ENCODE measurements around the gene LCN1. TPM values are rescaled to one million over a fixed set of nuclear protein-coding genes. Genes with fewer than 3 reads are reported as not detected.

The LCN1 gene
- total and polyA plus RNA-seq, 4 donors: not detected

DNA sequence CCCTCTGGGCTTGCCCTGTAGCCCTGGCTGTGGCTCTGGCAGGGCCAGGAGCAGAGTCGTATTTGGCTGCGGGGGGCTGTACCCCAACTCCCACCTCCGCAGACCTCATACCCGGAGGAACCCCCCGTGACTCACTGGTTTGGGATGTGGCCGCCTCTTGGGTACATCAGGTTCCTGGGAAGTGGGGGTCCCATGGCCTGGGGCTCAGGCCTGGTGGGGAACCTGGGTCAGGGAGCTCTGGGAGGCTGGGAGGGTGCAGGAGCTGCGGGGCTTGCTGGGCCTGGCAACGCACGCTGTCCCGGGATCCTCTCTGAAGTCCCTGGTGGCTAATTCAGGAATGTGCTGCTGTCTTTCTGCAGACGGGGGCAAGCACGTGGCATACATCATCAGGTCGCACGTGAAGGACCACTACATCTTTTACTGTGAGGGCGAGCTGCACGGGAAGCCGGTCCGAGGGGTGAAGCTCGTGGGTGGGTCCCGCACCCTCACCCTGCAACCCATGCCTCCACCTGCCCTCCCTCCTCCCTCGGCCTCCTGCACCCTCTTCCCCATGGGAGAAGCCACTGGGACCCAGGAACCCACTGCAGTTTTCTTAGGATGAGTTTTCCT is 2.4 kb downstream of the LCN1 start:
- H3K27ac ChIP-seq (ENCODE audit: low read depth in 1 of 2, low read length in 2 of 2): no peak overlapping the region
- peak; percentile 25 for DNase-seq (ENCODE audit: low spot score)
- H3K9me3 ChIP-seq (ENCODE audit: control insufficient read depth in 4 of 4, low read length in 3 of 4): no peaks in the 10 kb centered on the region
- TF ChIP-seq SP1 (IDR thresholded peaks at IDR 0.05) (no peak), HNF4G (IDR thresholded peaks at IDR 0.05) (no peak), FOXA2 (IDR thresholded peaks at IDR 0.05) (no peak), NR2F2 (IDR thresholded peaks at IDR 0.05) (no peak), EGR1 (IDR thresholded peaks at IDR 0.05; ENCODE audit: low read depth in 2 of 2) (no peak), YY1 (IDR thresholded peaks at IDR 0.05) (no peak), GABPA (IDR thresholded peaks at IDR 0.05 in 1 of 2, conservative IDR thresholded peaks at IDR 0.05 in 1 of 2) (no peak), RXRA (IDR thresholded peaks at IDR 0.05) (no peak), FOXA1 (IDR thresholded peaks at IDR 0.05) (no peak), TAF1 (conservative IDR thresholded peaks at IDR 0.05) (no peak), JUND (IDR thresholded peaks at IDR 0.05) (no peak), RAD21 (IDR thresholded peaks at IDR 0.05) (no peak), HNF4A (conservative IDR thresholded peaks at IDR 0.05) (no peak)
- TF ChIP-seq, protein P1, sequence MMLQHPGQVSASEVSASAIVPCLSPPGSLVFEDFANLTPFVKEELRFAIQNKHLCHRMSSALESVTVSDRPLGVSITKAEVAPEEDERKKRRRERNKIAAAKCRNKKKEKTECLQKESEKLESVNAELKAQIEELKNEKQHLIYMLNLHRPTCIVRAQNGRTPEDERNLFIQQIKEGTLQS (IDR thresholded peaks at IDR 0.05): no peak
- TF ChIP-seq, protein P2, sequence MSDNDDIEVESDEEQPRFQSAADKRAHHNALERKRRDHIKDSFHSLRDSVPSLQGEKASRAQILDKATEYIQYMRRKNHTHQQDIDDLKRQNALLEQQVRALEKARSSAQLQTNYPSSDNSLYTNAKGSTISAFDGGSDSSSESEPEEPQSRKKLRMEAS (IDR thresholded peaks at IDR 0.05): no peak
- TF ChIP-seq, protein P3, sequence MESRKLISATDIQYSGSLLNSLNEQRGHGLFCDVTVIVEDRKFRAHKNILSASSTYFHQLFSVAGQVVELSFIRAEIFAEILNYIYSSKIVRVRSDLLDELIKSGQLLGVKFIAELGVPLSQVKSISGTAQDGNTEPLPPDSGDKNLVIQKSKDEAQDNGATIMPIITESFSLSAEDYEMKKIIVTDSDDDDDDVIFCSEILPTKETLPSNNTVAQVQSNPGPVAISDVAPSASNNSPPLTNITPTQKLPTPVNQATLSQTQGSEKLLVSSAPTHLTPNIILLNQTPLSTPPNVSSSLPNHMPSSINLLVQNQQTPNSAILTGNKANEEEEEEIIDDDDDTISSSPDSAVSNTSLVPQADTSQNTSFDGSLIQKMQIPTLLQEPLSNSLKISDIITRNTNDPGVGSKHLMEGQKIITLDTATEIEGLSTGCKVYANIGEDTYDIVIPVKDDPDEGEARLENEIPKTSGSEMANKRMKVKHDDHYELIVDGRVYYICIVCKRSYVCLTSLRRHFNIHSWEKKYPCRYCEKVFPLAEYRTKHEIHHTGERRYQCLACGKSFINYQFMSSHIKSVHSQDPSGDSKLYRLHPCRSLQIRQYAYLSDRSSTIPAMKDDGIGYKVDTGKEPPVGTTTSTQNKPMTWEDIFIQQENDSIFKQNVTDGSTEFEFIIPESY (IDR thresholded peaks at IDR 0.05): no peak
- TF ChIP-seq, protein P4, sequence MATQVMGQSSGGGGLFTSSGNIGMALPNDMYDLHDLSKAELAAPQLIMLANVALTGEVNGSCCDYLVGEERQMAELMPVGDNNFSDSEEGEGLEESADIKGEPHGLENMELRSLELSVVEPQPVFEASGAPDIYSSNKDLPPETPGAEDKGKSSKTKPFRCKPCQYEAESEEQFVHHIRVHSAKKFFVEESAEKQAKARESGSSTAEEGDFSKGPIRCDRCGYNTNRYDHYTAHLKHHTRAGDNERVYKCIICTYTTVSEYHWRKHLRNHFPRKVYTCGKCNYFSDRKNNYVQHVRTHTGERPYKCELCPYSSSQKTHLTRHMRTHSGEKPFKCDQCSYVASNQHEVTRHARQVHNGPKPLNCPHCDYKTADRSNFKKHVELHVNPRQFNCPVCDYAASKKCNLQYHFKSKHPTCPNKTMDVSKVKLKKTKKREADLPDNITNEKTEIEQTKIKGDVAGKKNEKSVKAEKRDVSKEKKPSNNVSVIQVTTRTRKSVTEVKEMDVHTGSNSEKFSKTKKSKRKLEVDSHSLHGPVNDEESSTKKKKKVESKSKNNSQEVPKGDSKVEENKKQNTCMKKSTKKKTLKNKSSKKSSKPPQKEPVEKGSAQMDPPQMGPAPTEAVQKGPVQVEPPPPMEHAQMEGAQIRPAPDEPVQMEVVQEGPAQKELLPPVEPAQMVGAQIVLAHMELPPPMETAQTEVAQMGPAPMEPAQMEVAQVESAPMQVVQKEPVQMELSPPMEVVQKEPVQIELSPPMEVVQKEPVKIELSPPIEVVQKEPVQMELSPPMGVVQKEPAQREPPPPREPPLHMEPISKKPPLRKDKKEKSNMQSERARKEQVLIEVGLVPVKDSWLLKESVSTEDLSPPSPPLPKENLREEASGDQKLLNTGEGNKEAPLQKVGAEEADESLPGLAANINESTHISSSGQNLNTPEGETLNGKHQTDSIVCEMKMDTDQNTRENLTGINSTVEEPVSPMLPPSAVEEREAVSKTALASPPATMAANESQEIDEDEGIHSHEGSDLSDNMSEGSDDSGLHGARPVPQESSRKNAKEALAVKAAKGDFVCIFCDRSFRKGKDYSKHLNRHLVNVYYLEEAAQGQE (IDR thresholded peaks at IDR 0.05): no peak
- TF ChIP-seq, protein P5, sequence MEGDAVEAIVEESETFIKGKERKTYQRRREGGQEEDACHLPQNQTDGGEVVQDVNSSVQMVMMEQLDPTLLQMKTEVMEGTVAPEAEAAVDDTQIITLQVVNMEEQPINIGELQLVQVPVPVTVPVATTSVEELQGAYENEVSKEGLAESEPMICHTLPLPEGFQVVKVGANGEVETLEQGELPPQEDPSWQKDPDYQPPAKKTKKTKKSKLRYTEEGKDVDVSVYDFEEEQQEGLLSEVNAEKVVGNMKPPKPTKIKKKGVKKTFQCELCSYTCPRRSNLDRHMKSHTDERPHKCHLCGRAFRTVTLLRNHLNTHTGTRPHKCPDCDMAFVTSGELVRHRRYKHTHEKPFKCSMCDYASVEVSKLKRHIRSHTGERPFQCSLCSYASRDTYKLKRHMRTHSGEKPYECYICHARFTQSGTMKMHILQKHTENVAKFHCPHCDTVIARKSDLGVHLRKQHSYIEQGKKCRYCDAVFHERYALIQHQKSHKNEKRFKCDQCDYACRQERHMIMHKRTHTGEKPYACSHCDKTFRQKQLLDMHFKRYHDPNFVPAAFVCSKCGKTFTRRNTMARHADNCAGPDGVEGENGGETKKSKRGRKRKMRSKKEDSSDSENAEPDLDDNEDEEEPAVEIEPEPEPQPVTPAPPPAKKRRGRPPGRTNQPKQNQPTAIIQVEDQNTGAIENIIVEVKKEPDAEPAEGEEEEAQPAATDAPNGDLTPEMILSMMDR (IDR thresholded peaks at IDR 0.05; ENCODE audit: low read depth, low read length, missing input control): no peak
- H3K4me1 ChIP-seq (ENCODE audit: control insufficient read depth in 4 of 4, insufficient read depth in 4 of 4, low read length in 3 of 4): no peaks in the 10 kb centered on the region
- 74% methylated on average over 21 of the region's 21 CpGs for WGBS
- no peaks in the 10 kb centered on the region for H3K36me3 ChIP-seq (ENCODE audit: control insufficient read depth in 4 of 4, insufficient read depth in 3 of 4, low read depth in 1 of 4, low read length in 3 of 4)
- no peak overlapping the region for H3K9ac ChIP-seq (ENCODE audit: low read depth in 1 of 2, low read length in 2 of 2)
- peaks cover 0 to 6% (median 0%) of the 10 kb centered on the region in 4 donors for H3K27me3 ChIP-seq (ENCODE audit: control insufficient read depth in 4 of 4, insufficient read depth in 4 of 4, low read length in 3 of 4)
- no peak overlapping the region for H3K4me3 ChIP-seq (ENCODE audit: low read depth in 1 of 3, low read length in 3 of 3)
